ENCODE measurements around the gene CCNYL1. TPM values are rescaled to one million over a fixed set of nuclear protein-coding genes. Genes with fewer than 3 reads are reported as not detected.
"Not testable (repeated sequence)": the region's sequence is repeated elsewhere in the genome, so short reads cannot be mapped to it uniquely, and the experiment has no call there.

Gene CCNYL1
- total RNA-seq, 2 donors from 2014 or later: 19.9 to 33.1 TPM

- Histone ChIP-seq H3K27me3 (no peaks in the 10 kb centered on the region), H3K9ac (ENCODE audit: low read depth in 2 of 2, low read length in 2 of 2) (no peak overlapping the region), H3K9me3 (no peaks in the 10 kb centered on the region), H3K36me3 (no peaks in the 10 kb centered on the region), H3K27ac (no peak overlapping the region), H3K4me1 (no peaks in the 10 kb centered on the region), H3K4me3 (no peak overlapping the region)
- intact Hi-C loops (cut with DNase I): no loop called here
- no peak for DNase-seq
- TF ChIP-seq CTCF (IDR thresholded peaks at IDR 0.05): no peak
These were observed 28.0 kb upstream of the CCNYL1 start for GRCh38 chr2:207683438-207683837.

GRCh38 chr2:207683879-207684627 lies 27.4 kb upstream of the CCNYL1 start:
- Histone ChIP-seq H3K9me3 (no peaks in the 10 kb centered on the region), H3K36me3 (no peaks in the 10 kb centered on the region), H3K27ac (no peak overlapping the region), H3K9ac (ENCODE audit: low read depth in 2 of 2, low read length in 2 of 2) (no peak overlapping the region), H3K4me3 (no peak overlapping the region), H3K27me3 (no peaks in the 10 kb centered on the region), H3K4me1 (no peaks in the 10 kb centered on the region)
- peak; percentile 36 for DNase-seq
- TF ChIP-seq CTCF (IDR thresholded peaks at IDR 0.05): no peak
- intact Hi-C loops (cut with DNase I): no loop called here

- intact Hi-C loops (cut with DNase I): no loop called here
These were observed 24.6 kb upstream of the CCNYL1 start for GRCh38 chr2:207686812-207687211.

GRCh38 chr2:207688597-207688996 lies 22.8 kb upstream of the CCNYL1 start:
- no peak for DNase-seq
- no peaks in the 10 kb centered on the region for H3K27me3 ChIP-seq
- intact Hi-C loops (cut with DNase I): no loop called here

More at GRCh38 chr2:207686812-207687211, 24.6 kb upstream of the CCNYL1 start:
- Histone ChIP-seq H3K27ac (no peak overlapping the region), H3K9ac (ENCODE audit: low read depth in 2 of 2, low read length in 2 of 2) (no peak overlapping the region), H3K9me3 (no peaks in the 10 kb centered on the region), H3K4me3 (no peak overlapping the region), H3K4me1 (no peaks in the 10 kb centered on the region), H3K27me3 (no peaks in the 10 kb centered on the region), H3K36me3 (no peaks in the 10 kb centered on the region)
- no peak for DNase-seq
- no peak for TF ChIP-seq CTCF (IDR thresholded peaks at IDR 0.05)

GRCh38 chr2:207690845-207691461 lies 20.5 kb upstream of the CCNYL1 start:
- H3K4me3 ChIP-seq; H3K9ac ChIP-seq (ENCODE audit: low read depth in 2 of 2, low read length in 2 of 2); DNase-seq; H3K4me1 ChIP-seq; H3K36me3 ChIP-seq; H3K27me3 ChIP-seq; H3K9me3 ChIP-seq; intact Hi-C loops (cut with DNase I); H3K27ac ChIP-seq: not testable (repeated sequence)

More at GRCh38 chr2:207688597-207688996, 22.8 kb upstream of the CCNYL1 start:
- TF ChIP-seq CTCF (IDR thresholded peaks at IDR 0.05): no peak
- no peak overlapping the region for H3K4me3 ChIP-seq
- H3K9me3 ChIP-seq: no peaks in the 10 kb centered on the region
- H3K36me3 ChIP-seq: no peaks in the 10 kb centered on the region
- no peak overlapping the region for H3K27ac ChIP-seq
- no peaks in the 10 kb centered on the region for H3K4me1 ChIP-seq
- no peak overlapping the region for H3K9ac ChIP-seq (ENCODE audit: low read depth in 2 of 2, low read length in 2 of 2)
